ENCODE results near the gene C3orf49. TPM values are rescaled to one million over a fixed set of nuclear protein-coding genes. Genes with fewer than 3 reads are reported as not detected.
A peak's percentile ranks its signal among the peaks of the same experiment; 100 is the strongest.

C3orf49 gene
- total RNA-seq, 1 donor from 2014 or later: not detected

DNA sequence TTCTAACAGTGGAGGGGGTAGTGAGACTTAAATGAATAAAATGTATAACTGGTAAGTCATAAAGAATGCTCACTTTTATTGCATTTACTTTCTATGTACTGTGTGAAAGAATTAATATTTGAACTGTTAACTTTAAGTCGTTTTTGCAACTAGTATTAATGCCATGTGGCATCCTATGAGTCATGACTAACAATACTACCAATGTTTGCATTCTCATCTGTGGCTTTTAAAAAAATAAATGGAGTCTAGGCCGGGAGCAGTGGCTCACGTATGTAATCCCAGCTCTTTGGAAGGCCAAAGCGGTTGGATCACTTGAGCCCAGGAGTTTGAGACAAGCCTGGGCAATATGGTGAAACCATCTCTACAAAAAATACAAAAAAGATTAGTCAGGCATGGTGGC lies 5.2 kb downstream of the C3orf49 start:
- TF ChIP-seq, protein P1, sequence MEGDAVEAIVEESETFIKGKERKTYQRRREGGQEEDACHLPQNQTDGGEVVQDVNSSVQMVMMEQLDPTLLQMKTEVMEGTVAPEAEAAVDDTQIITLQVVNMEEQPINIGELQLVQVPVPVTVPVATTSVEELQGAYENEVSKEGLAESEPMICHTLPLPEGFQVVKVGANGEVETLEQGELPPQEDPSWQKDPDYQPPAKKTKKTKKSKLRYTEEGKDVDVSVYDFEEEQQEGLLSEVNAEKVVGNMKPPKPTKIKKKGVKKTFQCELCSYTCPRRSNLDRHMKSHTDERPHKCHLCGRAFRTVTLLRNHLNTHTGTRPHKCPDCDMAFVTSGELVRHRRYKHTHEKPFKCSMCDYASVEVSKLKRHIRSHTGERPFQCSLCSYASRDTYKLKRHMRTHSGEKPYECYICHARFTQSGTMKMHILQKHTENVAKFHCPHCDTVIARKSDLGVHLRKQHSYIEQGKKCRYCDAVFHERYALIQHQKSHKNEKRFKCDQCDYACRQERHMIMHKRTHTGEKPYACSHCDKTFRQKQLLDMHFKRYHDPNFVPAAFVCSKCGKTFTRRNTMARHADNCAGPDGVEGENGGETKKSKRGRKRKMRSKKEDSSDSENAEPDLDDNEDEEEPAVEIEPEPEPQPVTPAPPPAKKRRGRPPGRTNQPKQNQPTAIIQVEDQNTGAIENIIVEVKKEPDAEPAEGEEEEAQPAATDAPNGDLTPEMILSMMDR (IDR thresholded peaks at IDR 0.05): peak; percentile 21
- H3K36me3 Mint-ChIP-seq (ENCODE audit: low read depth): peaks cover under 1% of the 10 kb centered on the region
- H3K4me3 Mint-ChIP-seq (ENCODE audit: unreplicated experiment): no peak overlapping the region
- H3K27me3 Mint-ChIP-seq (ENCODE audit: low read depth): no peaks in the 10 kb centered on the region
- H3K9me3 Mint-ChIP-seq (ENCODE audit: low read depth): no peaks in the 10 kb centered on the region
- H3K4me1 Mint-ChIP-seq (ENCODE audit: low read depth): peaks cover 10% of the 10 kb centered on the region
- no peak for DNase-seq (ENCODE audit: low spot score)
- H3K27ac Mint-ChIP-seq (ENCODE audit: unreplicated experiment): peak overlapping the region; percentile 89

DNA sequence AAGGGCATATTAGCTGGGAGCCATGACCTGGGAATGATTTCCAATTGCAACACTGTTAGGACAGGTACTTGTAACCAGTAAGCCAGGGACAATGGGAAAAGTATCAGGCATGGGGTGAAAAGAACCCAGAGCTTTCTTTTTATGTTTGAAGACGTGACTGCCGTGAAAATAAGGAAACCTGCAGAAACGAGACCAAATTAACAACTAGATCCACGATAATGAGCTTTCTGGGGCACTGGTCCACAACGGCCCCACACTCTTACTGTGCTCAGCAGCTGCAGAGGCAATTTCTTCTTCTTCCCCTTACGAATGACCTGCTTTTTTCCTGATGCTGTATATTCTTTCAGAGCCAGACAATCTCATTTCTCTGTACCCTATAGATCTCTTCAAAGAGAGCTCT lies 11.4 kb downstream of the C3orf49 start:
- TF ChIP-seq, protein P1 (IDR thresholded peaks at IDR 0.05): no peak
- no peak for DNase-seq (ENCODE audit: low spot score)
- H3K27ac Mint-ChIP-seq (ENCODE audit: unreplicated experiment): no peak overlapping the region
- no peak overlapping the region for H3K4me3 Mint-ChIP-seq (ENCODE audit: unreplicated experiment)
- no peaks in the 10 kb centered on the region for H3K4me1 Mint-ChIP-seq (ENCODE audit: low read depth)
- no peaks in the 10 kb centered on the region for H3K9me3 Mint-ChIP-seq (ENCODE audit: low read depth)
- H3K36me3 Mint-ChIP-seq (ENCODE audit: low read depth): peaks cover 19% of the 10 kb centered on the region
- no peaks in the 10 kb centered on the region for H3K27me3 Mint-ChIP-seq (ENCODE audit: low read depth)

DNA sequence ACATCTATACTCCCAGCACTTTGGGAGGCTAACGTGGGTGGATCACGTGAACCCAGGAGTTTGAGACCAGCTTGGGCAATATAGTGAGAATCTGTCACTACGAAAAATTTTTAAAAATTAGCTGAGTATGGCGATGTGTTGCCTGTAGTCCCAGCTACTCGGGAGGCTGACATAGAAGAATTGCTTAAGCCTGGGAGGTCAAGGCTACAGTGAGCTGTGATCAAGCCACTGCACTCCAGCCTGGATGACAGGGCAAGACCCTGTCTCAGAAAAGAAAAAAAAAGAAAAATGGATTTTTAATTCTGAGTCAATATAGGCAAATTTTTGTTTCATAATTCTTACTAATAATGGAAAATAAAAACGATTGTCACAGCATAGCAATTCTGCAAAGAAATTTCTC lies 13.3 kb downstream of the C3orf49 start:
- no peak for DNase-seq (ENCODE audit: low spot score)
- Mint-ChIP-seq H3K9me3 (ENCODE audit: low read depth) (no peaks in the 10 kb centered on the region), H3K4me3 (ENCODE audit: unreplicated experiment) (no peak overlapping the region), H3K27ac (ENCODE audit: unreplicated experiment) (no peak overlapping the region), H3K27me3 (ENCODE audit: low read depth) (no peaks in the 10 kb centered on the region), H3K4me1 (ENCODE audit: low read depth) (no peaks in the 10 kb centered on the region), H3K36me3 (ENCODE audit: low read depth) (peaks cover 19% of the 10 kb centered on the region)
- TF ChIP-seq, protein P1 (IDR thresholded peaks at IDR 0.05): no peak

DNA sequence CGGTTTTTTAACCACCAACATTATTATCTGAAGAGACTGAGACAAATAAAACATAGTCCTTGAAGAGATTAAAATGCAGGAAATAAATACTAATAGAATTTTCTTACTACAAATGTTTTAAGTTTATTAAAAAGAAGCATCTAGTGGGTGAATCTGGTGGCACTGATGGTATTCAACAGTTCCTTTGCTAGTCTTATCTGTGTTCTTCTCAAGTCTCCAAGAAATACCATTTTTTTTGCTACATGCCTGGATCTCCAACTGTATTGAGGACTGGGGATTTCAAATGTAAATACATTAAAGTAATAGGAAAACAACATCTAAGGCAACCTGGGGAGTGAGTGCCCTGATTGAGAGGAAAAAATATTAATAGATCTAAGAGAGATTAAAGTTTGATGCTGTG lies 22.6 kb downstream of the C3orf49 start:
- H3K9me3 Mint-ChIP-seq (ENCODE audit: low read depth): peaks cover 5% of the 10 kb centered on the region
- no peak for DNase-seq (ENCODE audit: low spot score)

DNA sequence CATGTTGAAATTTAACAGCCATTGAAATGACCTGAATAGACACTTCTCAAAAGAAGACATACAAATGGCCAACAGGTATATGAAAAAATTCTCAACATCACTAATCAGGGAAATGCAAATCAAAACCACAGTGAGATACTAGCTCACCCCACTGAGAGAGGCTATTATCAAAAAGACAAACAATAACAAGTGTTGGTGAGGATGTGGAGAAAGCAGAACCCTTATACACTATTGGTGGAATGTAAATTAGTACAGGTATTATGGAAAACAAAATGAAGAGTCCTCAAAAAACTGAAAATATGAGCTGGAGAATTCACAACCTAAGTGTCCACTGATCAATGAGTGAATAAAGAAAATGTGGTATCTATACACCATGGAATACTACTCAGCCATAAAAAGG lies 23.0 kb downstream of the C3orf49 start:
- Mint-ChIP-seq H3K36me3 (ENCODE audit: low read depth) (peaks cover 6% of the 10 kb centered on the region), H3K4me3 (ENCODE audit: unreplicated experiment) (no peak overlapping the region), H3K9me3 (ENCODE audit: low read depth) (peaks cover 5% of the 10 kb centered on the region), H3K27me3 (ENCODE audit: low read depth) (no peaks in the 10 kb centered on the region), H3K4me1 (ENCODE audit: low read depth) (no peaks in the 10 kb centered on the region), H3K27ac (ENCODE audit: unreplicated experiment) (no peak overlapping the region)
- DNase-seq (ENCODE audit: low spot score): no peak
- TF ChIP-seq, protein P1 (IDR thresholded peaks at IDR 0.05): no peak

More for the DNA sequence above, 22.6 kb downstream of the C3orf49 start:
- TF ChIP-seq, protein P1 (IDR thresholded peaks at IDR 0.05): no peak
- no peaks in the 10 kb centered on the region for H3K4me1 Mint-ChIP-seq (ENCODE audit: low read depth)
- no peak overlapping the region for H3K4me3 Mint-ChIP-seq (ENCODE audit: unreplicated experiment)
- no peak overlapping the region for H3K27ac Mint-ChIP-seq (ENCODE audit: unreplicated experiment)
- H3K27me3 Mint-ChIP-seq (ENCODE audit: low read depth): no peaks in the 10 kb centered on the region
- H3K36me3 Mint-ChIP-seq (ENCODE audit: low read depth): peaks cover 6% of the 10 kb centered on the region
